NCI-H187 treated with DMSO at 0.1 percent for 48 hours (cell line): ENCODE measurements around the gene NEK8.
"Not testable (repeated sequence)": the region's sequence is repeated elsewhere in the genome, so short reads cannot be mapped to it uniquely, and the experiment has no call there.

ENCODE experiments used
- DNase-seq: peaks from one replicate; lab custom pipeline; 2025; lab: John Stamatoyannopoulos, UW

Gene NEK8

GRCh38 chr17:28710861-28711722, 17.5 kb upstream of the NEK8 start:
- peak; percentile 23 for DNase-seq

- no peak for DNase-seq
Measured at GRCh38 chr17:28711723-28712031, 16.9 kb upstream of the NEK8 start, which contains the start of gene PROCA1. TSS of gene PROCA1 (minus strand) at chr17:28711888. CDS start at chr17:28711660, 228 bp downstream.

- no peak for DNase-seq
Measured at GRCh38 chr17:28712032-28712704, 16.4 kb upstream of the NEK8 start.

- DNase-seq = no peak
Measured at GRCh38 chr17:28712705-28713415, 15.7 kb upstream of the NEK8 start.

GRCh38 chr17:28714281-28714680, 14.3 kb upstream of the NEK8 start:
- DNase-seq = no peak

- no peak for DNase-seq
Measured at GRCh38 chr17:28715217-28715616, 13.4 kb upstream of the NEK8 start.

GRCh38 chr17:28716740-28717577, 11.6 kb upstream of the NEK8 start:
- no peak for DNase-seq

- no peak for DNase-seq
Measured at GRCh38 chr17:28717578-28718332, 10.8 kb upstream of the NEK8 start, which contains the start of gene RAB34. TSS of gene RAB34 (minus strand) at chr17:28717868. CDS start at chr17:28717266, 602 bp downstream.

- no peak for DNase-seq
Measured at GRCh38 chr17:28718333-28719020, 10.1 kb upstream of the NEK8 start.

- no peak for DNase-seq
Measured at GRCh38 chr17:28719021-28719433, 9.6 kb upstream of the NEK8 start.

GRCh38 chr17:28720247-28720996, 8.2 kb upstream of the NEK8 start:
- no peak for DNase-seq

GRCh38 chr17:28720997-28721329, 7.6 kb upstream of the NEK8 start:
- not testable (repeated sequence) for DNase-seq

- no peak for DNase-seq
Measured at GRCh38 chr17:28722417-28723158, 6.0 kb upstream of the NEK8 start.

- DNase-seq = no peak
Measured at GRCh38 chr17:28723159-28723835, 5.3 kb upstream of the NEK8 start.

- DNase-seq = not testable (repeated sequence)
Measured at GRCh38 chr17:28723836-28724499, 4.6 kb upstream of the NEK8 start.

GRCh38 chr17:28724500-28725165, 4.0 kb upstream of the NEK8 start:
- no peak for DNase-seq

- DNase-seq = no peak
Measured at GRCh38 chr17:28725166-28725659, 3.4 kb upstream of the NEK8 start.
